Panc1 (cell line): ENCODE measurements around the gene NDUFS6. TPM values are rescaled to one million over a fixed set of nuclear protein-coding genes. Genes with fewer than 3 reads are reported as not detected.

ENCODE experiments used
- ATAC-seq: fragments of 200-7000 bp; cut with Tn5 transposase; 2 replicates; pipeline ENCODE4 v1.9.1; 2020; ENCODE audit warnings: mild to moderate bottlenecking, moderate library complexity
- BruUV-seq: library from RNA; stranded (reverse); fragments of 400-500 nt; replicated peaks from 2 replicates; lab custom pipeline; 2021; lab: Mats Ljungman, UMichigan
- CTCF ChIA-PET: fragments of 300-600 bp; sonication (Branson Sonifier 250); formaldehyde crosslinking; loops from one replicate; lab custom pipeline; 2022; ENCODE audit warnings: antibody characterized with exemption; lab: Charles Lee
- POLR2A ChIA-PET: fragments of 300-600 bp; sonication (Branson Sonifier 250); formaldehyde crosslinking; loops from one replicate; lab custom pipeline; 2022; ENCODE audit warnings: antibody characterized with exemption; lab: Charles Lee
- DNase-seq: peaks from one replicate; pipeline ENCODE4 v3.0.0-alpha.2; 2010; ENCODE audit warnings: low read depth, low spot score
- H3K27ac ChIP-seq: 2 replicates; pipeline ENCODE4 v1.5.1; 2011; ENCODE audit warnings: mild to moderate bottlenecking, low read length, inconsistent platforms
- H3K27me3 ChIP-seq: fragments of 200-500 bp; sonication (Bioruptor generic); 2 replicates; pipeline ENCODE4 v1.6.0; 2014; ENCODE audit warnings: low read length, inconsistent platforms; ENCODE audit not compliant: control insufficient read depth, insufficient read depth
- H3K36me3 ChIP-seq: fragments of 200-500 bp; sonication (Bioruptor generic); 2 replicates; pipeline ENCODE4 v1.5.1; 2014; ENCODE audit warnings: inconsistent platforms, mild to moderate bottlenecking, low read length, moderate library complexity; ENCODE audit not compliant: control insufficient read depth, insufficient read depth
- H3K4me1 ChIP-seq: 2 replicates; pipeline ENCODE4 v1.5.1; 2011; ENCODE audit warnings: inconsistent platforms, mild to moderate bottlenecking, low read length, moderate library complexity; ENCODE audit not compliant: control insufficient read depth, insufficient read depth
- H3K4me3 ChIP-seq, 2 experiments: 2 replicates each; pipeline ENCODE4 v1.5.1; 2011 to 2012; ENCODE audit warnings: low read depth in 2 of 2, low read length in 2 of 2, mild to moderate bottlenecking in 2 of 2, inconsistent platforms in 1 of 2, moderate library complexity in 1 of 2
- H3K9me3 ChIP-seq: fragments of 200-500 bp; sonication (Bioruptor generic); 2 replicates; pipeline ENCODE4 v1.5.1; 2014; ENCODE audit warnings: low read depth, mild to moderate bottlenecking, inconsistent platforms, low read length, moderate library complexity; ENCODE audit not compliant: control insufficient read depth, insufficient read depth
- CTCF ChIP-seq: fragments of 450-650 bp; IDR thresholded peaks from 2 replicates; pipeline ENCODE4 v1.5.1; 2017; ENCODE audit warnings: mild to moderate bottlenecking
- POLR2AphosphoS5 ChIP-seq: IDR thresholded peaks from 2 replicates; pipeline ENCODE4 v1.6.1; 2012; ENCODE audit warnings: mild to moderate bottlenecking, low read depth, low read length, moderate library complexity
- REST ChIP-seq, 2 experiments: IDR thresholded peaks; 2 replicates each; pipeline ENCODE4 v1.6.1; 2011 to 2012; ENCODE audit warnings: low read depth in 2 of 2, control low read depth in 1 of 2, low read length in 1 of 2, mild to moderate bottlenecking in 1 of 2, moderate library complexity in 1 of 2; ENCODE audit not compliant: insufficient read depth in 1 of 2
- SIN3A ChIP-seq: IDR thresholded peaks from 2 replicates; pipeline ENCODE4 v1.6.1; 2012; ENCODE audit warnings: low read depth, mild to moderate bottlenecking, low read length, moderate library complexity, borderline replicate concordance; ENCODE audit not compliant: insufficient read depth
- TCF7L2 ChIP-seq: IDR thresholded peaks from 2 replicates; pipeline ENCODE4 v1.6.1; 2011; ENCODE audit warnings: mild to moderate bottlenecking, low read depth, low read length, inconsistent platforms
- in situ Hi-C: cut with HindIII; loops from 2 replicates; pipeline ENCODE4 v1.10.0; 2016; ENCODE audit warnings: low sequenced_read_pairs, low pct_unique_long_range_greater_than_20kb
- intact Hi-C: fragments of 100-400 bp; cut with micrococcal nuclease; formaldehyde crosslinking; loops from one replicate; pipeline ENCODE4 v1.10.0; 2022; ENCODE audit not compliant: unreplicated experiment
- total RNA-seq: library from RNA; stranded (reverse); gene quantifications from one replicate; pipeline ENCODE4 v1.2.1, GENCODE V29; 2021; ENCODE audit not compliant: unreplicated experiment

NDUFS6 gene
- total RNA-seq, 1 experiment from 2014 or later = 70.6 TPM

- intact Hi-C loops = no loop called here
- H3K4me1 ChIP-seq = peaks cover 13% of the 10 kb centered on the region
- DNase-seq (no peak), ATAC-seq (no peak)
- peak overlapping the region; percentile 95 for H3K27ac ChIP-seq
- no TSS peak for BruUV-seq
- H3K27me3 ChIP-seq = no peaks in the 10 kb centered on the region
- TF ChIP-seq TCF7L2 = no peak
- no peak for TF ChIP-seq CTCF
- no peak for TF ChIP-seq POLR2AphosphoS5
- peaks cover 46% of the 10 kb centered on the region for H3K36me3 ChIP-seq
- ChIA-PET CTCF (no interaction called here), POLR2A (no interaction called here)
- in situ Hi-C loops = no loop called here
- H3K4me3 ChIP-seq = peak overlapping the region; percentile 99
- H3K9me3 ChIP-seq = no peaks in the 10 kb centered on the region
Measured at GRCh38 chr5:1801967-1802295, 724 bp downstream of the NDUFS6 start.

- ATAC-seq (no peak), DNase-seq (no peak)
- Histone ChIP-seq H3K9me3 (no peaks in the 10 kb centered on the region), H3K4me3 (no peak overlapping the region), H3K36me3 (peaks cover 43% of the 10 kb centered on the region), H3K4me1 (peaks cover 11% of the 10 kb centered on the region), H3K27me3 (no peaks in the 10 kb centered on the region), H3K27ac (no peak overlapping the region)
- intact Hi-C loops = no loop called here
- ChIA-PET CTCF (no interaction called here), POLR2A (interaction anchor here (0.6 kb wide), 1 partner anchor 457 kb away, joined by 3 read pairs; no protein-coding TSS in a partner anchor)
- TF ChIP-seq TCF7L2 = no peak
- no peak for TF ChIP-seq POLR2AphosphoS5
- TF ChIP-seq CTCF = no peak
- TF ChIP-seq SIN3A = no peak
- TF ChIP-seq REST (IDR thresholded peaks at IDR 0.05; ENCODE audit: insufficient read depth in 1 of 2, low read depth in 2 of 2, low read length in 1 of 2) = no peak
- in situ Hi-C loops = no loop called here
- BruUV-seq = no TSS peak
Measured at GRCh38 chr5:1803192-1803591, 2.0 kb downstream of the NDUFS6 start.
